Subcutaneous adipose tissue (tissue), 4 donors: ENCODE measurements around the gene TOMM6. TPM values are rescaled to one million over a fixed set of nuclear protein-coding genes. Genes with fewer than 3 reads are reported as not detected.

Experiments
- small RNA-seq: library from RNA; depleted of rRNA; stranded (forward); fragments of <200 nt; gene quantifications from one replicate; pipeline ENCODE3, GENCODE V24; 2016
- total RNA-seq, 4 donors: library from RNA; depleted of rRNA; stranded (reverse); fragments of >200 nt; gene quantifications; one replicate each; pipeline ENCODE4 v1.1.0, GENCODE V29; 2016

Gene TOMM6
- total RNA-seq, 4 donors from 2014 or later = 74.9 to 164 (median 94.5) TPM

Small RNA genes within 50 kb of the gene (small RNA-seq; reads per million reads assigned to genes)
- gene AL365205.2 = not detected
- not detected for gene AL365205.3
- gene RF00393 = not detected

Other genes with a start within 250 kb of the TOMM6 start
- gene FOXP4, start 241.3 kb upstream of the TOMM6 start, total RNA-seq = 10 to 100 TPM in 1 of 4 donors, 1 to 10 TPM in 3; 2.4 to 15.1 (median 4.9) TPM
- gene MDFI, start 149.2 kb upstream of the TOMM6 start, total RNA-seq = 10 to 100 TPM in 3 of 4 donors, 1 to 10 TPM in 1; 1.6 to 77.6 (median 11.7) TPM
- gene TFEB, start 52.1 kb upstream of the TOMM6 start, total RNA-seq = 10 to 100 TPM in 3 of 4 donors, 1 to 10 TPM in 1; 6.5 to 11.9 (median 10.9) TPM
- not detected for gene PGC, start 40.3 kb upstream of the TOMM6 start, total RNA-seq
- 1 to 10 TPM; 2.1 to 6.8 (median 3.6) TPM for gene FRS3, start 7.8 kb upstream of the TOMM6 start, total RNA-seq
- gene PRICKLE4, start 6.9 kb upstream of the TOMM6 start, total RNA-seq = 1 to 10 TPM; 2.2 to 5.1 (median 4.3) TPM
- gene USP49, start 107.7 kb downstream of the TOMM6 start, total RNA-seq = 1 to 10 TPM; 4.1 to 7.8 (median 5.7) TPM
- 10 to 100 TPM in 2 of 4 donors, 1 to 10 TPM in 2; 5.8 to 12.9 (median 10.4) TPM for gene MED20, start 133.4 kb downstream of the TOMM6 start, total RNA-seq
- 10 to 100 TPM in 1 of 4 donors, 1 to 10 TPM in 3; 3.2 to 12.1 (median 6.2) TPM for gene BYSL, start 133.8 kb downstream of the TOMM6 start, total RNA-seq
- 100 to 1,000 TPM in 3 of 4 donors, 10 to 100 TPM in 1; 75.2 to 153 (median 130) TPM for gene CCND3, start 154.1 kb downstream of the TOMM6 start, total RNA-seq